Measurements from ENCODE around the gene ARHGEF7. TPM values are rescaled to one million over a fixed set of nuclear protein-coding genes. Genes with fewer than 3 reads are reported as not detected.
A peak's percentile ranks its signal among the peaks of the same experiment; 100 is the strongest.

The ARHGEF7 gene
- total and polyA plus RNA-seq, 4 experiments from 2014 or later = 6.6 to 73.7 (median 40.7) TPM

DNA sequence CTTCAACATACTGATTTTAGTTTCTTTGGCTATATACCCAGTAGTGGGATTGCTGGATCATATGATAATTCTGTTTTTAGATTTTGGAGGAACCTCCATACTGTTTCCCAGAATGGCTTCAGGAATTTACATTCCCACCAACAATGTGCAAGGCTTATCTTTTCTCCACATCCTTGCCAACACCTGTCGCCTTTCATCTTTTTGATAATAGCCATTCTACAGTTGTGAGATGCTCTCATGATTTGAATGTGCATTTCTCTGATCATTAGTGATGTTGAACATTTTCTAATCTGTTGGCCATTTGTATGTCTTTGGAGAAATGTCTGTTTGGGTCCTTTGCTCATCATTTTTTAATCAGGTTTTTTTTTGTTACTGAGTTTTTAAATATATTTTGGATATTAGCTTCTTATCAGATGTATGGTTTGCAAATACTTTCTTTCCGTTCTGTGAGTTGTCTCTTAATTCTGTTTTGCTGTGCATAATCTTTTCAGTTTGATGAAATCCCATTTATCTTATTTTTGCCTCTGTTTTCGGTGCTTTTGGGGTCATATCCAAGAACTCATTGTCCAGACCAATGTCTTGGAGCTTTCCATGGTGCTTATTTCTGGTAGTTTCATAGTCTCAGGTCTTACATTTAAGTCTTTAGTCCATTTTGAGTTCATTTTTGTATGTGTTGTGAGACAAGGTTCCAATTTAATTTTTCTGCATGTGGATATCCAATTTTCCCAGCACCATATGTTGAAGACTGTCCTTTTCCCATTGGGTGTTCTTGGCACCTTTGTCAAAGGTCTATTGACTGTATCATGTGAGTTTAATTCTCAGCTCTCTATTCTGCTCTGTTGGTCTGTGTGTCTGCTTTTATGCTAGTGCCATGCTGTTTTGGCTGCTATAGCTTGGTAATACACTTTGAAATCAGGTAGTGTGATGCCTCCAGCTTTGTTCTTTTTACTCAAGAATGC, 44.5 kb downstream of the ARHGEF7 start:
- Histone ChIP-seq H3K4me3 (ENCODE audit: low read length in 2 of 2) (no peak overlapping the region), H3K36me3 (ENCODE audit: insufficient read depth, low read length) (peaks cover 4% of the 10 kb centered on the region), H3K27ac (ENCODE audit: low read depth, low read length) (no peak overlapping the region), H3K9me3 (ENCODE audit: control insufficient read depth in 1 of 2, low read length in 2 of 2) (no peaks in the 10 kb centered on the region), H3K27me3 (ENCODE audit: insufficient read depth, low read length) (no peaks in the 10 kb centered on the region), H3K4me1 (ENCODE audit: insufficient read depth, low read length) (peaks cover 11% of the 10 kb centered on the region)
- ChIA-PET POLR2A (ENCODE audit: partially characterized antibody) (no interaction called here), CTCF (ENCODE audit: partially characterized antibody) (no interaction called here)
- peak overlapping the region in 1 of 7 donors; percentile 65 for H3K27ac Mint-ChIP-seq
- peaks cover 31 to 67% (median 41%) of the 10 kb centered on the region in 4 donors for H3K4me1 Mint-ChIP-seq
- no peak for DNase-seq
- H3K4me3 Mint-ChIP-seq = peak overlapping the region in 1 of 8 donors; percentile 34
- intact Hi-C loops (cut with micrococcal nuclease) = no loop called here
- peaks cover 38 to 39% of the 10 kb centered on the region in 2 donors for H3K36me3 Mint-ChIP-seq
- no peaks in the 10 kb centered on the region for H3K27me3 Mint-ChIP-seq
- H3K9me3 Mint-ChIP-seq = no peaks in the 10 kb centered on the region

GRCh38 chr13:111160648-111161047, 45.5 kb downstream of the ARHGEF7 start:
- Mint-ChIP-seq H3K4me1 (peaks cover 30 to 66% (median 38%) of the 10 kb centered on the region in 4 donors), H3K36me3 (peaks cover 39 to 41% of the 10 kb centered on the region in 2 donors), H3K9me3 (no peaks in the 10 kb centered on the region), H3K27ac (peak overlapping the region in 1 of 7 donors; percentile 35), H3K4me3 (no peak overlapping the region), H3K27me3 (no peaks in the 10 kb centered on the region)
- H3K27me3 ChIP-seq (ENCODE audit: insufficient read depth, low read length) = no peaks in the 10 kb centered on the region
- no peak overlapping the region for H3K27ac ChIP-seq (ENCODE audit: low read depth, low read length)
- intact Hi-C loops (cut with micrococcal nuclease) = no loop called here
- no peaks in the 10 kb centered on the region for H3K9me3 ChIP-seq (ENCODE audit: control insufficient read depth in 1 of 2, low read length in 2 of 2)
- H3K4me3 ChIP-seq (ENCODE audit: low read length in 2 of 2) = no peak overlapping the region
- peaks cover 4% of the 10 kb centered on the region for H3K36me3 ChIP-seq (ENCODE audit: insufficient read depth, low read length)
- peaks cover 5% of the 10 kb centered on the region for H3K4me1 ChIP-seq (ENCODE audit: insufficient read depth, low read length)
- ChIA-PET CTCF (ENCODE audit: partially characterized antibody) (no interaction called here), POLR2A (ENCODE audit: partially characterized antibody) (no interaction called here)
- DNase-seq = no peak

DNA sequence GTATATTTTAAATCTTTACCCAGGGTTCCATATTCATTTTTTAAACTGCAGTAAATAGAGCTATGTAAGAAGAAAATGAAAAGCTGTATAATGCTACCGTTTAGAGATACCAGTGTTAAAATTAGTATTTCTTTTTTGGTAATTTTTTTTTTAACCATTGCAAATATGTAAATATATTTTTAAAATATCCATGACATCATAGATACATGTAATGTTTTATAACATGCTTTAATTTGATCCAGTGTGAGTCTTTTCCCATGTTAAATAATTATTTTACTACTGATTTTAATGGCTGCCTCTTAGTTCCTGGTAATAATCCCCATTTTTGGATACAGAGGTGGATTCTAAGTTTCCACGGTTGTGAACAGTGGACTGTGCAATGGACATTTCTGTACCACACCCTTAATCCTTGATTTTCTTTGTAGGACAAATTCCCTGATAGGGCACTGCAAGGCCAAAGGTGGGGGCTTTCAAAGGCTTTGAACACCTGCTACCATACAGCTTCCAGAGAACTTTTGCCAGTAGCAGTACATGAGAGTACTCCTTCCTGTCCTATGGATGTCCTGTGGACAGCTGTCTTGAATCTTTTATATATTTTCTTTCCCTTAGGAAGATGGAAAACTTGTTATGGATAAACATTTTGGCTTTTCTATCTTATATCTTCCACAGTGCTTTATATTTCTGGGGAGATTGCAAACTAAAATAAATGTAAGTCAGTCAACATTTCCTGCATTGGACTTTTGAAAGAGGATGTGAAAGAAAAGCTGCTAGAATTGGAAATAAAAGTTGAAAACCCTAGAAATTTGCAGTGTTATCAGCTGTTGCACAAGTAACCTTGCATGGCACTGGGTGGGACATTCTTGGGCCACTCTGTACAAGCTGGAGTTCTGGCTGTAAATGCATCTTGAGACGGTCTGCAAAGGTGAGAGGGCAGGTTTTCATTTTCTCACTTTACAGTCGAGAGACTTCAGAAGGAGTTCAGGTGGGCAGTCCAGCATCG, 46.8 kb downstream of the ARHGEF7 start:
- no peaks in the 10 kb centered on the region for H3K9me3 ChIP-seq (ENCODE audit: control insufficient read depth in 1 of 2, low read length in 2 of 2)
- POLR2A ChIA-PET (ENCODE audit: partially characterized antibody) = no interaction called here
- peaks cover 4% of the 10 kb centered on the region for H3K36me3 ChIP-seq (ENCODE audit: insufficient read depth, low read length)
- H3K27ac Mint-ChIP-seq = no peak overlapping the region
- DNase-seq = no peak
- H3K27me3 ChIP-seq (ENCODE audit: insufficient read depth, low read length) = no peaks in the 10 kb centered on the region
- peaks cover 17% of the 10 kb centered on the region for H3K4me1 ChIP-seq (ENCODE audit: insufficient read depth, low read length)
- H3K4me3 Mint-ChIP-seq = no peak overlapping the region
- CTCF ChIA-PET (ENCODE audit: partially characterized antibody) = interaction anchor here (1.1 kb wide), 1 partner anchor 94 kb away, joined by 3 read pairs; no protein-coding TSS in a partner anchor
- H3K27ac ChIP-seq (ENCODE audit: low read depth, low read length) = no peak overlapping the region
- H3K36me3 Mint-ChIP-seq = peaks cover 45 to 46% of the 10 kb centered on the region in 2 donors
- peaks cover 36 to 72% (median 47%) of the 10 kb centered on the region in 4 donors for H3K4me1 Mint-ChIP-seq
- no peak overlapping the region for H3K4me3 ChIP-seq (ENCODE audit: low read length in 2 of 2)
- no peaks in the 10 kb centered on the region for H3K27me3 Mint-ChIP-seq
- intact Hi-C loops (cut with micrococcal nuclease) = no loop called here
- no peaks in the 10 kb centered on the region for H3K9me3 Mint-ChIP-seq

- peak overlapping the region in 1 of 8 donors; percentile 1 for H3K4me3 Mint-ChIP-seq
- DNase-seq = no peak
- ChIA-PET POLR2A (ENCODE audit: partially characterized antibody) (no interaction called here), CTCF (ENCODE audit: partially characterized antibody) (no interaction called here)
- peaks cover 44 to 82% (median 55%) of the 10 kb centered on the region in 4 donors for H3K4me1 Mint-ChIP-seq
- no peaks in the 10 kb centered on the region for H3K27me3 Mint-ChIP-seq
- Histone ChIP-seq H3K4me3 (ENCODE audit: low read length in 2 of 2) (no peak overlapping the region), H3K27ac (ENCODE audit: low read depth, low read length) (no peak overlapping the region), H3K4me1 (ENCODE audit: insufficient read depth, low read length) (peaks cover 23% of the 10 kb centered on the region), H3K9me3 (ENCODE audit: control insufficient read depth in 1 of 2, low read length in 2 of 2) (no peaks in the 10 kb centered on the region), H3K27me3 (ENCODE audit: insufficient read depth, low read length) (no peaks in the 10 kb centered on the region), H3K36me3 (ENCODE audit: insufficient read depth, low read length) (peaks cover 4% of the 10 kb centered on the region)
- H3K9me3 Mint-ChIP-seq = no peaks in the 10 kb centered on the region
- H3K36me3 Mint-ChIP-seq = peaks cover 46 to 51% of the 10 kb centered on the region in 2 donors
- intact Hi-C loops (cut with micrococcal nuclease) = no loop called here
- peak overlapping the region in 3 of 7 donors; percentile 68 to 88 (median 82) for H3K27ac Mint-ChIP-seq
Observed at GRCh38 chr13:111165241-111166010, 50.3 kb downstream of the ARHGEF7 start.

- Mint-ChIP-seq H3K36me3 (peaks cover 35 to 49% of the 10 kb centered on the region in 2 donors), H3K27ac (peak overlapping the region; percentile 39 to 88 (median 82)), H3K4me3 (peak overlapping the region in 7 of 8 donors; percentile 14 to 67 (median 46)), H3K4me1 (peaks cover 48 to 87% (median 60%) of the 10 kb centered on the region in 4 donors), H3K9me3 (no peaks in the 10 kb centered on the region), H3K27me3 (no peaks in the 10 kb centered on the region)
- no peaks in the 10 kb centered on the region for H3K36me3 ChIP-seq (ENCODE audit: insufficient read depth, low read length)
- intact Hi-C loops (cut with micrococcal nuclease) = no loop called here
- no peaks in the 10 kb centered on the region for H3K27me3 ChIP-seq (ENCODE audit: insufficient read depth, low read length)
- H3K4me1 ChIP-seq (ENCODE audit: insufficient read depth, low read length) = peaks cover 23% of the 10 kb centered on the region
- no peak overlapping the region for H3K27ac ChIP-seq (ENCODE audit: low read depth, low read length)
- no peak overlapping the region for H3K4me3 ChIP-seq (ENCODE audit: low read length in 2 of 2)
- DNase-seq = peak in 2 of 5 donors; percentile 40 to 43
- CTCF ChIA-PET (ENCODE audit: partially characterized antibody) = interaction anchor here (1.1 kb wide), 1 partner anchor 10 kb away, joined by 4 read pairs; no protein-coding TSS in a partner anchor
- POLR2A ChIA-PET (ENCODE audit: partially characterized antibody) = interaction anchor here (0.7 kb wide), 1 partner anchor 9 kb away, joined by 3 read pairs; no protein-coding TSS in a partner anchor
- no peaks in the 10 kb centered on the region for H3K9me3 ChIP-seq (ENCODE audit: control insufficient read depth in 1 of 2, low read length in 2 of 2)
Observed at GRCh38 chr13:111166882-111167675, 52.0 kb downstream of the ARHGEF7 start.

- no peaks in the 10 kb centered on the region for H3K9me3 ChIP-seq (ENCODE audit: control insufficient read depth in 1 of 2, low read length in 2 of 2)
- peaks cover 23% of the 10 kb centered on the region for H3K4me1 ChIP-seq (ENCODE audit: insufficient read depth, low read length)
- intact Hi-C loops (cut with micrococcal nuclease) = no loop called here
- no peaks in the 10 kb centered on the region for H3K36me3 ChIP-seq (ENCODE audit: insufficient read depth, low read length)
- no peak overlapping the region for H3K4me3 Mint-ChIP-seq
- no peak overlapping the region for H3K27ac ChIP-seq (ENCODE audit: low read depth, low read length)
- H3K4me3 ChIP-seq (ENCODE audit: low read length in 2 of 2) = no peak overlapping the region
- H3K9me3 Mint-ChIP-seq = no peaks in the 10 kb centered on the region
- ChIA-PET CTCF (ENCODE audit: partially characterized antibody) (no interaction called here), POLR2A (ENCODE audit: partially characterized antibody) (no interaction called here)
- H3K27me3 ChIP-seq (ENCODE audit: insufficient read depth, low read length) = no peaks in the 10 kb centered on the region
- peaks cover 42 to 79% (median 58%) of the 10 kb centered on the region in 4 donors for H3K4me1 Mint-ChIP-seq
- H3K27me3 Mint-ChIP-seq = no peaks in the 10 kb centered on the region
- no peak for DNase-seq
- peak overlapping the region in 3 of 7 donors; percentile 30 to 66 (median 52) for H3K27ac Mint-ChIP-seq
- H3K36me3 Mint-ChIP-seq = peaks cover 25 to 51% of the 10 kb centered on the region in 2 donors
Observed at GRCh38 chr13:111168107-111168506, 53.0 kb downstream of the ARHGEF7 start.

All from CD4-positive, alpha-beta memory T cell (primary cell).